GOT3 (cell line): ENCODE results near the gene STH.
"Not testable (repeated sequence)": the region's sequence is repeated elsewhere in the genome, so short reads cannot be mapped to it uniquely, and the experiment has no call there.

Experiments
- DNase-seq: peaks from one replicate; lab custom pipeline; 2025; ENCODE audit warnings: mixed read lengths; lab: John Stamatoyannopoulos, UW

STH gene

DNA sequence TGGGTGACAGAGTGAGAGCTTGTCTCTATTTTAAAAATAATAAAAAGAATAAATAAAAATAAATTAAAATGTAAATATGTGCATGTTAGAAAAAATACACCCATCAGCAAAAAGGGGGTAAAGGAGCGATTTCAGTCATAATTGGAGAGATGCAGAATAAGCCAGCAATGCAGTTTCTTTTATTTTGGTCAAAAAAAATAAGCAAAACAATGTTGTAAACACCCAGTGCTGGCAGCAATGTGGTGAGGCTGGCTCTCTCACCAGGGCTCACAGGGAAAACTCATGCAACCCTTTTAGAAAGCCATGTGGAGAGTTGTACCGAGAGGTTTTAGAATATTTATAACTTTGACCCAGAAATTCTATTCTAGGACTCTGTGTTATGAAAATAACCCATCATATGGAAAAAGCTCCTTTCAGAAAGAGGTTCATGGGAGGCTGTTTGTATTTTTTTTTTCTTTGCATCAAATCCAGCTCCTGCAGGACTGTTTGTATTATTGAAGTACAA lies 8.5 kb downstream of the STH start:
- DNase-seq, result no peak

DNA sequence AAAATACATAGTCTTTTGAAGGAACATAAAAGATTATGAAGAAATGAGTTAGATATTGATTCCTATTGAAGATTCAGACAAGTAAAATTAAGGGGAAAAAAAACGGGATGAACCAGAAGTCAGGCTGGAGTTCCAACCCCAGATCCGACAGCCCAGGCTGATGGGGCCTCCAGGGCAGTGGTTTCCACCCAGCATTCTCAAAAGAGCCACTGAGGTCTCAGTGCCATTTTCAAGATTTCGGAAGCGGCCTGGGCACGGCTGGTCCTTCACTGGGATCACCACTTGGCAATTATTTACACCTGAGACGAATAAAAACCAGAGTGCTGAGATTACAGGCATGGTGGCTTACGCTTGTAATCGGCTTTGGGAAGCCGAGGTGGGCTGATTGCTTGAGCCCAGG lies 9.5 kb downstream of the STH start:
- no peak for DNase-seq

DNA sequence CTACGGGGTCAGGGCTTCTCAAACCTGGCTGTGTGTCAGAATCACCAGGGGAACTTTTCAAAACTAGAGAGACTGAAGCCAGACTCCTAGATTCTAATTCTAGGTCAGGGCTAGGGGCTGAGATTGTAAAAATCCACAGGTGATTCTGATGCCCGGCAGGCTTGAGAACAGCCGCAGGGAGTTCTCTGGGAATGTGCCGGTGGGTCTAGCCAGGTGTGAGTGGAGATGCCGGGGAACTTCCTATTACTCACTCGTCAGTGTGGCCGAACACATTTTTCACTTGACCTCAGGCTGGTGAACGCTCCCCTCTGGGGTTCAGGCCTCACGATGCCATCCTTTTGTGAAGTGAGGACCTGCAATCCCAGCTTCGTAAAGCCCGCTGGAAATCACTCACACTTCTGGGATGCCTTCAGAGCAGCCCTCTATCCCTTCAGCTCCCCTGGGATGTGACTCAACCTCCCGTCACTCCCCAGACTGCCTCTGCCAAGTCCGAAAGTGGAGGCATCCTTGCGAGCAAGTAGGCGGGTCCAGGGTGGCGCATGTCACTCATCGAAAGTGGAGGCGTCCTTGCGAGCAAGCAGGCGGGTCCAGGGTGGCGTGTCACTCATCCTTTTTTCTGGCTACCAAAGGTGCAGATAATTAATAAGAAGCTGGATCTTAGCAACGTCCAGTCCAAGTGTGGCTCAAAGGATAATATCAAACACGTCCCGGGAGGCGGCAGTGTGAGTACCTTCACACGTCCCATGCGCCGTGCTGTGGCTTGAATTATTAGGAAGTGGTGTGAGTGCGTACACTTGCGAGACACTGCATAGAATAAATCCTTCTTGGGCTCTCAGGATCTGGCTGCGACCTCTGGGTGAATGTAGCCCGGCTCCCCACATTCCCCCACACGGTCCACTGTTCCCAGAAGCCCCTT lies 10.9 kb downstream of the STH start:
- DNase-seq, result no peak

DNA sequence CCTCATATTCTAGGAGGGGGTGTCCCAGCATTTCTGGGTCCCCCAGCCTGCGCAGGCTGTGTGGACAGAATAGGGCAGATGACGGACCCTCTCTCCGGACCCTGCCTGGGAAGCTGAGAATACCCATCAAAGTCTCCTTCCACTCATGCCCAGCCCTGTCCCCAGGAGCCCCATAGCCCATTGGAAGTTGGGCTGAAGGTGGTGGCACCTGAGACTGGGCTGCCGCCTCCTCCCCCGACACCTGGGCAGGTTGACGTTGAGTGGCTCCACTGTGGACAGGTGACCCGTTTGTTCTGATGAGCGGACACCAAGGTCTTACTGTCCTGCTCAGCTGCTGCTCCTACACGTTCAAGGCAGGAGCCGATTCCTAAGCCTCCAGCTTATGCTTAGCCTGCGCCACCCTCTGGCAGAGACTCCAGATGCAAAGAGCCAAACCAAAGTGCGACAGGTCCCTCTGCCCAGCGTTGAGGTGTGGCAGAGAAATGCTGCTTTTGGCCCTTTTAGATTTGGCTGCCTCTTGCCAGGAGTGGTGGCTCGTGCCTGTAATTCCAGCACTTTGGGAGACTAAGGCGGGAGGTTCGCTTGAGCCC lies 11.6 kb downstream of the STH start:
- no peak for DNase-seq

DNA sequence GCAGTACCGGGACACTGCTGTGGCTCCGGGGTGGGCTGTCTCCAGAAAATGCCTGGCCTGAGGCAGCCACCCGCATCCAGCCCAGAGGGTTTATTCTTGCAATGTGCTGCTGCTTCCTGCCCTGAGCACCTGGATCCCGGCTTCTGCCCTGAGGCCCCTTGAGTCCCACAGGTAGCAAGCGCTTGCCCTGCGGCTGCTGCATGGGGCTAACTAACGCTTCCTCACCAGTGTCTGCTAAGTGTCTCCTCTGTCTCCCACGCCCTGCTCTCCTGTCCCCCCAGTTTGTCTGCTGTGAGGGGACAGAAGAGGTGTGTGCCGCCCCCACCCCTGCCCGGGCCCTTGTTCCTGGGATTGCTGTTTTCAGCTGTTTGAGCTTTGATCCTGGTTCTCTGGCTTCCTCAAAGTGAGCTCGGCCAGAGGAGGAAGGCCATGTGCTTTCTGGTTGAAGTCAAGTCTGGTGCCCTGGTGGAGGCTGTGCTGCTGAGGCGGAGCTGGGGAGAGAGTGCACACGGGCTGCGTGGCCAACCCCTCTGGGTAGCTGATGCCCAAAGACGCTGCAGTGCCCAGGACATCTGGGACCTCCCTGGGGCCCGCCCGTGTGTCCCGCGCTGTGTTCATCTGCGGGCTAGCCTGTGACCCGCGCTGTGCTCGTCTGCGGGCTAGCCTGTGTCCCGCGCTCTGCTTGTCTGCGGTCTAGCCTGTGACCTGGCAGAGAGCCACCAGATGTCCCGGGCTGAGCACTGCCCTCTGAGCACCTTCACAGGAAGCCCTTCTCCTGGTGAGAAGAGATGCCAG lies 12.9 kb downstream of the STH start:
- DNase-seq, result no peak

DNA sequence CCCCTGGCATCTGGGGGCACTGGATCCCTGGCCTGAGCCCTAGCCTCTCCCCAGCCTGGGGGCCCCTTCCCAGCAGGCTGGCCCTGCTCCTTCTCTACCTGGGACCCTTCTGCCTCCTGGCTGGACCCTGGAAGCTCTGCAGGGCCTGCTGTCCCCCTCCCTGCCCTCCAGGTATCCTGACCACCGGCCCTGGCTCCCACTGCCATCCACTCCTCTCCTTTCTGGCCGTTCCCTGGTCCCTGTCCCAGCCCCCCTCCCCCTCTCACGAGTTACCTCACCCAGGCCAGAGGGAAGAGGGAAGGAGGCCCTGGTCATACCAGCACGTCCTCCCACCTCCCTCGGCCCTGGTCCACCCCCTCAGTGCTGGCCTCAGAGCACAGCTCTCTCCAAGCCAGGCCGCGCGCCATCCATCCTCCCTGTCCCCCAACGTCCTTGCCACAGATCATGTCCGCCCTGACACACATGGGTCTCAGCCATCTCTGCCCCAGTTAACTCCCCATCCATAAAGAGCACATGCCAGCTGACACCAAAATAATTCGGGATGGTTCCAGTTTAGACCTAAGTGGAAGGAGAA lies 13.5 kb downstream of the STH start:
- no peak for DNase-seq

DNA sequence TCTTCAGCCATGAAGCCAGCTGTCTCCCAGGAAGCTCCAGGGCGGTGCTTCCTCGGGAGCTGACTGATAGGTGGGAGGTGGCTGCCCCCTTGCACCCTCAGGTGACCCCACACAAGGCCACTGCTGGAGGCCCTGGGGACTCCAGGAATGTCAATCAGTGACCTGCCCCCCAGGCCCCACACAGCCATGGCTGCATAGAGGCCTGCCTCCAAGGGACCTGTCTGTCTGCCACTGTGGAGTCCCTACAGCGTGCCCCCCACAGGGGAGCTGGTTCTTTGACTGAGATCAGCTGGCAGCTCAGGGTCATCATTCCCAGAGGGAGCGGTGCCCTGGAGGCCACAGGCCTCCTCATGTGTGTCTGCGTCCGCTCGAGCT lies 14.1 kb downstream of the STH start:
- DNase-seq, result no peak

DNA sequence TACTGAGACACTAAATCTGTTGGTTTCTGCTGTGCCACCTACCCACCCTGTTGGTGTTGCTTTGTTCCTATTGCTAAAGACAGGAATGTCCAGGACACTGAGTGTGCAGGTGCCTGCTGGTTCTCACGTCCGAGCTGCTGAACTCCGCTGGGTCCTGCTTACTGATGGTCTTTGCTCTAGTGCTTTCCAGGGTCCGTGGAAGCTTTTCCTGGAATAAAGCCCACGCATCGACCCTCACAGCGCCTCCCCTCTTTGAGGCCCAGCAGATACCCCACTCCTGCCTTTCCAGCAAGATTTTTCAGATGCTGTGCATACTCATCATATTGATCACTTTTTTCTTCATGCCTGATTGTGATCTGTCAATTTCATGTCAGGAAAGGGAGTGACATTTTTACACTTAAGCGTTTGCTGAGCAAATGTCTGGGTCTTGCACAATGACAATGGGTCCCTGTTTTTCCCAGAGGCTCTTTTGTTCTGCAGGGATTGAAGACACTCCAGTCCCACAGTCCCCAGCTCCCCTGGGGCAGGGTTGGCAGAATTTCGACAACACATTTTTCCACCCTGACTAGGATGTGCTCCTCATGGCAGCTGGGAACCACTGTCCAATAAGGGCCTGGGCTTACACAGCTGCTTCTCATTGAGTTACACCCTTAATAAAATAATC lies 14.6 kb downstream of the STH start:
- no peak for DNase-seq

DNA sequence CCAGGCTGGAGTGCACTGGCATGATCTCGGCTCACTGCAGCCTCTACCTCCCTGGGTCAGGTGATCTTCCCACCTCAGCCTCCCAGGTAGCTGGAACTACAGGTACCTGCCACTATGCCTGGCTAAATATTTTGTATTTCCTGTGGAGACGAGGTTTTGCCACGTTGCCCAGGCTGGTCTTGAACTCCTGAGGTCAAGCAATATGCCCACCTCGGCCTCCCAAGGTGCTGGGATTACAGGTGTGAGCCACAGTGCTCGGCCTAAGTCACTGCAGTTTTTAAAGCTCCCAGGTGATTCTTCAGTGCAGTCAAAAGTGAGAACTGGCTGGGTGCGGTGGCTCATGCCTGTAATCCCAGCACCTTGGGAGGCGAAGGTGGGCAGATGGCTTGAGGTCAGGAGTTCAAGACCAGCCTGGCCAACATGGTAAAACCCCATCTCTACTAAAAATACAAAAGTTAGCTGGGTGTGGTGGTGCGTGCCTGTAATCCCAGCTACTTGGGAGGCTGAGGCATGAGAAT lies 20.4 kb downstream of the STH start:
- not testable (repeated sequence) for DNase-seq

DNA sequence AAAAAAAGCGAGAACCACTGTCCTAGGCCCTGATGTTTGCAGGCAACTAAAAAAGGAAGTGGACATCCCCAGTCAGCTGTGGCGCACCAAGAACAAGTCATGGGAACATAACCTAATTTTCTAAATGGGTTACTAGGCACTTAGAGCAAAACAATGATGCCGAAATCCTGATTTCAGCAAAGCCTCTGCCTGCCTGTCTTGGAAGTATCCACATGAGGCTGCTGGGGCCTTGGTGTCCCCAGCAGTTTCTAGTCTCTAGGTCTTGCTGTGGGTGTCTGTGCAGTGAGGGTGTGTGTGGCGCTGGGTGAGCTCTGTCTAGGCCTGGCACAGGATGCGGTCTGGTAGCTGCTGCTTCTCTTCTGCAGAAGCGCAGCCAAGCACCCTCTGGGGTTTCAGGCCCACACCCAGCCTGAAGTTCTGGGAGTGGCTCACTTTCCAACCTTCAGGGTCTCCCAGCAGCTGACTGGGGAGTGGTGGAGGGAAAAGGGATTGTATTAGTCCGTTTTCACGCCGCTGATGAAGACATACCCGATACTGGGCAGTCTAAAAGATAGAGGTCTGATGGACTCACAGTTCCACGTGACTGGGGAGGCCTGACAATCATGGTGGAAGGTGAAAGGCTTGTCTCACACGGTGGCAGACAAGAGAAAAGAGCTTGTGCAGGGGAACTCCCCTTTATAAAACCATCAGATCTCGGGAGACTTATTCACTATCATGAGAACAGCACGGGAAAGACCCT lies 21.1 kb downstream of the STH start:
- no peak for DNase-seq

DNA sequence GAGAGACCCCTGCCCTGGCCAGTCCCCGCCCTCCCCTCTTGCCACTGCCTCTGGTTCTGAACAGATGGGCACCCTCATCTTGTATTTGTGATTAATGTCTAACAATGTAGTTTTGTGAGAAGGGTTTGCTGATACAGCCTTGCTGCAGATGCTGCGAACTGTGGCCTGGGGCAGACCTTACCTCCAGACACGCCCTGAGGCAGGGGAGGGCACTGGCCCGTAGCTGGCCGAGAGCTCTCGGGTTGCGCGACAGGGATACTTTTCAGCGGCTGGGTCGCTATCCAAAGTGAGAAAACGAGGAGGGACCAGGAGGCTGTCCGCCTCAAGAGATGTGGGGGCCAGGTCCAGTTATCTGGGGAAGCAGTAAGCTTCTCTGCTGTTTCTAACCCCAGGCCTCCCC lies 21.9 kb downstream of the STH start:
- no peak for DNase-seq

DNA sequence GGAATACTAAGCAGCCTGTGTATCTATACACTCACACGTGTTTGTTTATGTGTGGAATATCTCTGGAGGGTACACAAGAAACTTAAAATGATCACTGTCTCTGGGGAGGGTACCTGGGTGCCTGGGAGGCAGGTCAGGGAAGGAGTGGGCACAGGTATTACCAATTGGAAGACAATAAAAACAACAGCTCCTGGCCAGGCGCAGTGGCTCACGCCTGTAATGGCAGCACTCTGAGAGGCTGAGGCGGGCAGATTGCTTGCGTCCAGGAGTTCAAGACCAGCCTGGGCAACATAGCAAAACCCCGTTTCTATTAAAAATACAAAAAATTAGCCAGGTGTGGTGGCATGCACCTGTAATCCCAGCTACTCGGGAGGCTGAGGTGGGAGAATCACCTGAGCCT lies 24.3 kb downstream of the STH start:
- not testable (repeated sequence) for DNase-seq

DNA sequence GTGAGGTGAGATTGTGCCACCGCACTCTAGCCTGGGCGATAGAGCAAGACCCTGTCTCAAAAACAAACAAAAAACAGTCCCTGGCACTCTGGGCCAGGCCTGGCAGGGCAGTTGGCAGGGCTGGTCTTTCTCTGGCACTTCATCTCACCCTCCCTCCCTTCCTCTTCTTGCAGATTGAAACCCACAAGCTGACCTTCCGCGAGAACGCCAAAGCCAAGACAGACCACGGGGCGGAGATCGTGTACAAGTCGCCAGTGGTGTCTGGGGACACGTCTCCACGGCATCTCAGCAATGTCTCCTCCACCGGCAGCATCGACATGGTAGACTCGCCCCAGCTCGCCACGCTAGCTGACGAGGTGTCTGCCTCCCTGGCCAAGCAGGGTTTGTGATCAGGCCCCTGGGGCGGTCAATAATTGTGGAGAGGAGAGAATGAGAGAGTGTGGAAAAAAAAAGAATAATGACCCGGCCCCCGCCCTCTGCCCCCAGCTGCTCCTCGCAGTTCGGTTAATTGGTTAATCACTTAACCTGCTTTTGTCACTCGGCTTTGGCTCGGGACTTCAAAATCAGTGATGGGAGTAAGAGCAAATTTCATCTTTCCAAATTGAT lies 24.8 kb downstream of the STH start:
- DNase-seq, result no peak

DNA sequence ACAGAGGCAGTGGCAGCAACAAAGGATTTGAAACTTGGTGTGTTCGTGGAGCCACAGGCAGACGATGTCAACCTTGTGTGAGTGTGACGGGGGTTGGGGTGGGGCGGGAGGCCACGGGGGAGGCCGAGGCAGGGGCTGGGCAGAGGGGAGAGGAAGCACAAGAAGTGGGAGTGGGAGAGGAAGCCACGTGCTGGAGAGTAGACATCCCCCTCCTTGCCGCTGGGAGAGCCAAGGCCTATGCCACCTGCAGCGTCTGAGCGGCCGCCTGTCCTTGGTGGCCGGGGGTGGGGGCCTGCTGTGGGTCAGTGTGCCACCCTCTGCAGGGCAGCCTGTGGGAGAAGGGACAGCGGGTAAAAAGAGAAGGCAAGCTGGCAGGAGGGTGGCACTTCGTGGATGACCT lies 25.5 kb downstream of the STH start:
- DNase-seq, result no peak

DNA sequence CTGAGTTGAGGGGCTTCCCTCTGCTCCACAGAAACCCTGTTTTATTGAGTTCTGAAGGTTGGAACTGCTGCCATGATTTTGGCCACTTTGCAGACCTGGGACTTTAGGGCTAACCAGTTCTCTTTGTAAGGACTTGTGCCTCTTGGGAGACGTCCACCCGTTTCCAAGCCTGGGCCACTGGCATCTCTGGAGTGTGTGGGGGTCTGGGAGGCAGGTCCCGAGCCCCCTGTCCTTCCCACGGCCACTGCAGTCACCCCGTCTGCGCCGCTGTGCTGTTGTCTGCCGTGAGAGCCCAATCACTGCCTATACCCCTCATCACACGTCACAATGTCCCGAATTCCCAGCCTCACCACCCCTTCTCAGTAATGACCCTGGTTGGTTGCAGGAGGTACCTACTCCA lies 26.0 kb downstream of the STH start:
- DNase-seq, result no peak

DNA sequence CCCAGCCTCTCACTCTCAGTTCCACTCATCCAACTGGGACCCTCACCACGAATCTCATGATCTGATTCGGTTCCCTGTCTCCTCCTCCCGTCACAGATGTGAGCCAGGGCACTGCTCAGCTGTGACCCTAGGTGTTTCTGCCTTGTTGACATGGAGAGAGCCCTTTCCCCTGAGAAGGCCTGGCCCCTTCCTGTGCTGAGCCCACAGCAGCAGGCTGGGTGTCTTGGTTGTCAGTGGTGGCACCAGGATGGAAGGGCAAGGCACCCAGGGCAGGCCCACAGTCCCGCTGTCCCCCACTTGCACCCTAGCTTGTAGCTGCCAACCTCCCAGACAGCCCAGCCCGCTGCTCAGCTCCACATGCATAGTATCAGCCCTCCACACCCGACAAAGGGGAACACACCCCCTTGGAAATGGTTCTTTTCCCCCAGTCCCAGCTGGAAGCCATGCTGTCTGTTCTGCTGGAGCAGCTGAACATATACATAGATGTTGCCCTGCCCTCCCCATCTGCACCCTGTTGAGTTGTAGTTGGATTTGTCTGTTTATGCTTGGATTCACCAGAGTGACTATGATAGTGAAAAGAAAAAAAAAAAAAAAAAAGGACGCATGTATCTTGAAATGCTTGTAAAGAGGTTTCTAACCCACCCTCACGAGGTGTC lies 26.6 kb downstream of the STH start:
- DNase-seq, result no peak

DNA sequence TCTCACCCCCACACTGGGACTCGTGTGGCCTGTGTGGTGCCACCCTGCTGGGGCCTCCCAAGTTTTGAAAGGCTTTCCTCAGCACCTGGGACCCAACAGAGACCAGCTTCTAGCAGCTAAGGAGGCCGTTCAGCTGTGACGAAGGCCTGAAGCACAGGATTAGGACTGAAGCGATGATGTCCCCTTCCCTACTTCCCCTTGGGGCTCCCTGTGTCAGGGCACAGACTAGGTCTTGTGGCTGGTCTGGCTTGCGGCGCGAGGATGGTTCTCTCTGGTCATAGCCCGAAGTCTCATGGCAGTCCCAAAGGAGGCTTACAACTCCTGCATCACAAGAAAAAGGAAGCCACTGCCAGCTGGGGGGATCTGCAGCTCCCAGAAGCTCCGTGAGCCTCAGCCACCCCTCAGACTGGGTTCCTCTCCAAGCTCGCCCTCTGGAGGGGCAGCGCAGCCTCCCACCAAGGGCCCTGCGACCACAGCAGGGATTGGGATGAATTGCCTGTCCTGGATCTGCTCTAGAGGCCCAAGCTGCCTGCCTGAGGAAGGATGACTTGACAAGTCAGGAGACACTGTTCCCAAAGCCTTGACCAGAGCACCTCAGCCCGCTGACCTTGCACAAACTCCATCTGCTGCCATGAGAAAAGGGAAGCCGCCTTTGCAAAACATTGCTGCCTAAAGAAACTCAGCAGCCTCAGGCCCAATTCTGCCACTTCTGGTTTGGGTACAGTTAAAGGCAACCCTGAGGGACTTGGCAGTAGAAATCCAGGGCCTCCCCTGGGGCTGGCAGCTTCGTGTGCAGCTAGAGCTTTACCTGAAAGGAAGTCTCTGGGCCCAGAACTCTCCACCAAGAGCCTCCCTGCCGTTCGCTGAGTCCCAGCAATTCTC lies 27.4 kb downstream of the STH start:
- DNase-seq, result no peak

DNA sequence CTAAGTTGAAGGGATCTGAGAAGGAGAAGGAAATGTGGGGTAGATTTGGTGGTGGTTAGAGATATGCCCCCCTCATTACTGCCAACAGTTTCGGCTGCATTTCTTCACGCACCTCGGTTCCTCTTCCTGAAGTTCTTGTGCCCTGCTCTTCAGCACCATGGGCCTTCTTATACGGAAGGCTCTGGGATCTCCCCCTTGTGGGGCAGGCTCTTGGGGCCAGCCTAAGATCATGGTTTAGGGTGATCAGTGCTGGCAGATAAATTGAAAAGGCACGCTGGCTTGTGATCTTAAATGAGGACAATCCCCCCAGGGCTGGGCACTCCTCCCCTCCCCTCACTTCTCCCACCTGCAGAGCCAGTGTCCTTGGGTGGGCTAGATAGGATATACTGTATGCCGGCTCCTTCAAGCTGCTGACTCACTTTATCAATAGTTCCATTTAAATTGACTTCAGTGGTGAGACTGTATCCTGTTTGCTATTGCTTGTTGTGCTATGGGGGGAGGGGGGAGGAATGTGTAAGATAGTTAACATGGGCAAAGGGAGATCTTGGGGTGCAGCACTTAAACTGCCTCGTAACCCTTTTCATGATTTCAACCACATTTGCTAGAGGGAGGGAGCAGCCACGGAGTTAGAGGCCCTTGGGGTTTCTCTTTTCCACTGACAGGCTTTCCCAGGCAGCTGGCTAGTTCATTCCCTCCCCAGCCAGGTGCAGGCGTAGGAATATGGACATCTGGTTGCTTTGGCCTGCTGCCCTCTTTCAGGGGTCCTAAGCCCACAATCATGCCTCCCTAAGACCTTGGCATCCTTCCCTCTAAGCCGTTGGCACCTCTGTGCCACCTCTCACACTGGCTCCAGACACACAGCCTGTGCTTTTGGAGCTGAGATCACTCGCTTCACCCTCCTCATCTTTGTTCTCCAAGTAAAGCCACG lies 28.3 kb downstream of the STH start:
- no peak for DNase-seq
